GM23338 (cell line): Measurements from ENCODE around the gene CAMTA1. TPM values are rescaled to one million over a fixed set of nuclear protein-coding genes. Genes with fewer than 3 reads are reported as not detected.

Experiments
- ATAC-seq: fragments of 200-7000 bp; cut with Tn5 transposase; 3 replicates; pipeline ENCODE4 v1.9.1; 2020
- DNase-seq: peaks from one replicate; pipeline ENCODE4 v3.0.0-alpha.2; 2015; ENCODE audit warnings: low spot score
- H2AFZ ChIP-seq: fragments of 200-600 bp; sonication (generic); 2 replicates; pipeline ENCODE4 v1.8.0; 2016; ENCODE audit warnings: antibody characterized with exemption, mild to moderate bottlenecking, moderate library complexity
- H3F3A ChIP-seq: fragments of 200-600 bp; sonication (generic); replicated peaks from 2 replicates; pipeline ENCODE4 v1.8.0; 2017; ENCODE audit warnings: antibody characterized with exemption, mixed run types, low read depth
- H3K27ac ChIP-seq: fragments of 200-600 bp; sonication (generic); 2 replicates; pipeline ENCODE4 v1.6.1; 2016; ENCODE audit warnings: low read depth
- H3K27me3 ChIP-seq: fragments of 200-600 bp; sonication (generic); 2 replicates; pipeline ENCODE4 v1.8.0; 2016; ENCODE audit warnings: mild to moderate bottlenecking, mixed run types, moderate library complexity; ENCODE audit not compliant: insufficient read depth
- H3K36me3 ChIP-seq: fragments of 200-600 bp; sonication (generic); 2 replicates; pipeline ENCODE4 v1.8.0; 2016; ENCODE audit warnings: mild to moderate bottlenecking; ENCODE audit not compliant: insufficient read depth
- H3K4me1 ChIP-seq: fragments of 200-600 bp; sonication (generic); 2 replicates; pipeline ENCODE4 v1.8.0; 2016; ENCODE audit warnings: mild to moderate bottlenecking, moderate library complexity; ENCODE audit not compliant: insufficient read depth
- H3K4me2 ChIP-seq: fragments of 200-600 bp; sonication (generic); 2 replicates; pipeline ENCODE4 v1.7.1; 2017; ENCODE audit warnings: mixed run types
- H3K4me3 ChIP-seq: fragments of 200-600 bp; sonication (generic); 2 replicates; pipeline ENCODE4 v1.6.1; 2016; ENCODE audit warnings: mixed run types
- H3K79me2 ChIP-seq: fragments of 200-600 bp; sonication (generic); replicated peaks from 2 replicates; pipeline ENCODE4 v1.8.0; 2017; ENCODE audit warnings: mild to moderate bottlenecking; ENCODE audit not compliant: insufficient read depth
- H3K9me2 ChIP-seq: fragments of 200-600 bp; sonication (generic); 2 replicates; pipeline ENCODE4 v1.8.0; 2017; ENCODE audit not compliant: insufficient read depth
- H4K20me1 ChIP-seq: fragments of 200-600 bp; sonication (generic); replicated peaks from 2 replicates; pipeline ENCODE4 v1.8.0; 2017; ENCODE audit warnings: mild to moderate bottlenecking; ENCODE audit not compliant: insufficient read depth
- H3K27ac Mint-ChIP-seq: 2 replicates; pipeline ENCODE4 v1.8.0; 2020; ENCODE audit warnings: inconsistent platforms, mild to moderate bottlenecking, moderate library complexity, mixed read lengths
- H3K27me3 Mint-ChIP-seq: 3 replicates; pipeline ENCODE4 v1.8.0; 2022; ENCODE audit warnings: low read depth, mild to moderate bottlenecking, moderate library complexity, mixed read lengths, inconsistent platforms; ENCODE audit not compliant: insufficient read depth, poor library complexity
- H3K36me3 Mint-ChIP-seq: 3 replicates; pipeline ENCODE4 v1.8.0; 2021; ENCODE audit warnings: low read depth, mild to moderate bottlenecking, inconsistent platforms, moderate library complexity, mixed read lengths
- H3K4me1 Mint-ChIP-seq: 3 replicates; pipeline ENCODE4 v1.8.0; 2020; ENCODE audit warnings: mild to moderate bottlenecking, inconsistent platforms, mixed read lengths
- H3K4me3 Mint-ChIP-seq: 3 replicates; pipeline ENCODE4 v1.8.0; 2021; ENCODE audit warnings: moderate library complexity, mild to moderate bottlenecking, inconsistent platforms, mixed read lengths
- H3K9me3 Mint-ChIP-seq: 3 replicates; pipeline ENCODE4 v1.8.0; 2020; ENCODE audit warnings: moderate library complexity, mild to moderate bottlenecking, inconsistent platforms, mixed read lengths
- CREB1 ChIP-seq: fragments of 250-450 bp; sonication (Bioruptor Pico); IDR thresholded peaks from 2 replicates; pipeline ENCODE4 v1.5.0; 2020; ENCODE audit warnings: low read depth, mild to moderate bottlenecking, moderate library complexity
- EZH2 ChIP-seq: fragments of 200-600 bp; sonication (generic); IDR thresholded peaks from one replicate; pipeline ENCODE4 v1.8.0; 2017; ENCODE audit warnings: antibody characterized with exemption, mild to moderate bottlenecking, low read depth; ENCODE audit not compliant: unreplicated experiment
- JUNB ChIP-seq: IDR thresholded peaks from one replicate; pipeline ENCODE4 v1.6.1; 2016; ENCODE audit warnings: antibody characterized with exemption; ENCODE audit not compliant: unreplicated experiment
- STAT1 ChIP-seq: IDR thresholded peaks from one replicate; pipeline ENCODE4 v1.6.1; 2016; ENCODE audit warnings: antibody characterized with exemption; ENCODE audit not compliant: unreplicated experiment
- ZNF331 ChIP-seq: fragments of 250-450 bp; sonication (Bioruptor Pico); IDR thresholded peaks from 2 replicates; pipeline ENCODE4 v1.5.0; 2020; ENCODE audit warnings: low read depth, mild to moderate bottlenecking, moderate library complexity
- polyA plus RNA-seq: library from polyadenylated mRNA; unstranded; fragments of >200 nt; fragmentation: Nextera tagmentation; extraction: Ambion mirVana; gene quantifications from 2 replicates; pipeline ENCODE4 v1.2.1, GENCODE V29; 2016
- total RNA-seq: library from RNA; depleted of rRNA; stranded (reverse); fragments of >200 nt; shearing (Covaris generic); gene quantifications from 2 replicates; pipeline ENCODE4 v1.2.3, GENCODE V29; 2014
- TF ChIP-seq, protein P1 (sequence below): IDR thresholded peaks from 2 replicates; pipeline ENCODE4 v1.6.1; 2016; ENCODE audit warnings: antibody characterized with exemption
- TF ChIP-seq, protein P2 (sequence below): IDR thresholded peaks from one replicate; pipeline ENCODE4 v1.6.1; 2018; ENCODE audit warnings: antibody characterized with exemption; ENCODE audit not compliant: unreplicated experiment
- TF ChIP-seq, protein P3 (sequence below): fragments of 250-450 bp; sonication (Bioruptor Pico); IDR thresholded peaks from 2 replicates; pipeline ENCODE4 v1.5.0; 2020; ENCODE audit warnings: mild to moderate bottlenecking, moderate library complexity

Gene CAMTA1
- total and polyA plus RNA-seq, 2 experiments from 2014 or later: 115 to 519 TPM

DNA sequence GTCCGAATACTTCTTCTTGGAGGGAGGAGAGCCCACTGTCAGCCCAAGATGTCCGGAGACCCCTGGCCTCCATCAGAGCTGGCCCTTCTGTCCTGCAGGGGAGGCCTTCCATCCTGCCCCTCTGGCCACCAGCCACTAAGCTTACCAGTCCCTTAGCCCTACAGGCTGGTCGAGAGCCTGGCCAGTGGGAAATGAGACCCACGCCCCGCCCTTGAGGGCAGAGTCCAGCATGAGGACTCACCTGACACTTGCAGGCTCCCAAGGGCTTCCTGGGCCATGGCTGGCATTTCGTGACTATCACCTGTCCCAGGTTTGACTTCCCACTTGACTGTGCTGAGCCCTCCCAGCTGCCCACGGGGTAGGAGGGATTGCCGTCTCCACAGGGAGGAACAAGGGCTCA is 624.0 kb downstream of the CAMTA1 start:
- ATAC-seq (no peak), DNase-seq (no peak)
- Histone ChIP-seq H3K36me3 (no peaks in the 10 kb centered on the region), H3K4me2 (no peak overlapping the region), H3K4me3 (no peak overlapping the region), H4K20me1 (no peaks in the 10 kb centered on the region), H3F3A (no peaks in the 10 kb centered on the region), H3K27ac (no peak overlapping the region), H3K79me2 (no peaks in the 10 kb centered on the region), H3K27me3 (no peaks in the 10 kb centered on the region), H3K4me1 (no peaks in the 10 kb centered on the region; the same call in 1 of the 2 replicates), H3K9me2 (no peaks in the 10 kb centered on the region), H2AFZ (no peak overlapping the region)
- peaks cover 11% of the 10 kb centered on the region for H3K4me1 Mint-ChIP-seq
- H3K27ac Mint-ChIP-seq: no peak overlapping the region
- TF ChIP-seq, protein P1, sequence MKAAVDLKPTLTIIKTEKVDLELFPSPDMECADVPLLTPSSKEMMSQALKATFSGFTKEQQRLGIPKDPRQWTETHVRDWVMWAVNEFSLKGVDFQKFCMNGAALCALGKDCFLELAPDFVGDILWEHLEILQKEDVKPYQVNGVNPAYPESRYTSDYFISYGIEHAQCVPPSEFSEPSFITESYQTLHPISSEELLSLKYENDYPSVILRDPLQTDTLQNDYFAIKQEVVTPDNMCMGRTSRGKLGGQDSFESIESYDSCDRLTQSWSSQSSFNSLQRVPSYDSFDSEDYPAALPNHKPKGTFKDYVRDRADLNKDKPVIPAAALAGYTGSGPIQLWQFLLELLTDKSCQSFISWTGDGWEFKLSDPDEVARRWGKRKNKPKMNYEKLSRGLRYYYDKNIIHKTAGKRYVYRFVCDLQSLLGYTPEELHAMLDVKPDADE: no peak
- no peak for TF ChIP-seq ZNF331 (CRISPR knock-in tag)
- no peak for TF ChIP-seq CREB1 (CRISPR knock-in tag)
- TF ChIP-seq JUNB: no peak
- TF ChIP-seq, protein P2, sequence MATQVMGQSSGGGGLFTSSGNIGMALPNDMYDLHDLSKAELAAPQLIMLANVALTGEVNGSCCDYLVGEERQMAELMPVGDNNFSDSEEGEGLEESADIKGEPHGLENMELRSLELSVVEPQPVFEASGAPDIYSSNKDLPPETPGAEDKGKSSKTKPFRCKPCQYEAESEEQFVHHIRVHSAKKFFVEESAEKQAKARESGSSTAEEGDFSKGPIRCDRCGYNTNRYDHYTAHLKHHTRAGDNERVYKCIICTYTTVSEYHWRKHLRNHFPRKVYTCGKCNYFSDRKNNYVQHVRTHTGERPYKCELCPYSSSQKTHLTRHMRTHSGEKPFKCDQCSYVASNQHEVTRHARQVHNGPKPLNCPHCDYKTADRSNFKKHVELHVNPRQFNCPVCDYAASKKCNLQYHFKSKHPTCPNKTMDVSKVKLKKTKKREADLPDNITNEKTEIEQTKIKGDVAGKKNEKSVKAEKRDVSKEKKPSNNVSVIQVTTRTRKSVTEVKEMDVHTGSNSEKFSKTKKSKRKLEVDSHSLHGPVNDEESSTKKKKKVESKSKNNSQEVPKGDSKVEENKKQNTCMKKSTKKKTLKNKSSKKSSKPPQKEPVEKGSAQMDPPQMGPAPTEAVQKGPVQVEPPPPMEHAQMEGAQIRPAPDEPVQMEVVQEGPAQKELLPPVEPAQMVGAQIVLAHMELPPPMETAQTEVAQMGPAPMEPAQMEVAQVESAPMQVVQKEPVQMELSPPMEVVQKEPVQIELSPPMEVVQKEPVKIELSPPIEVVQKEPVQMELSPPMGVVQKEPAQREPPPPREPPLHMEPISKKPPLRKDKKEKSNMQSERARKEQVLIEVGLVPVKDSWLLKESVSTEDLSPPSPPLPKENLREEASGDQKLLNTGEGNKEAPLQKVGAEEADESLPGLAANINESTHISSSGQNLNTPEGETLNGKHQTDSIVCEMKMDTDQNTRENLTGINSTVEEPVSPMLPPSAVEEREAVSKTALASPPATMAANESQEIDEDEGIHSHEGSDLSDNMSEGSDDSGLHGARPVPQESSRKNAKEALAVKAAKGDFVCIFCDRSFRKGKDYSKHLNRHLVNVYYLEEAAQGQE: no peak
- H3K4me3 Mint-ChIP-seq: no peak overlapping the region
- no peaks in the 10 kb centered on the region for H3K9me3 Mint-ChIP-seq
- no peaks in the 10 kb centered on the region for H3K36me3 Mint-ChIP-seq
- H3K27me3 Mint-ChIP-seq: peaks cover 9% of the 10 kb centered on the region

DNA sequence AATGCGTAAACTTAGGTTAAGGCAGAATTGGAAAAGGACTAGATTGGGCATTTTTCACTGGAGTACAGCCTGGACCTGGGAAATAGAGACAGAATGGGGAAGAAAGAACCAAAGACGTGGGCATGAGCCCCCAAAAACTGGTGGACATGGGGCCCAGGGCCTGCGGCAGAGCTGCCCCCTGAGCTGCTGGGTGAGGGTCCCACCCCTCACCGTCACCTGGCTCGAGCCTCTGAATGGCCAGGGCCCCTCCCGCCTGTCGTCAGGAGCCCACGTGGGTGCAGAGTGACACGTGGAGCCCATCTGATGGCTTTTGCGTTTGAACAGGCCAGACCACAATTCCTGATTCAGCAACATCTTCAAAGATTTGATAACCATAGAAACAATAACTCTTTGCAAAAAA is 624.9 kb downstream of the CAMTA1 start:
- H3K4me1 Mint-ChIP-seq: peaks cover 11% of the 10 kb centered on the region
- DNase-seq (no peak), ATAC-seq (no peak)
- peaks cover 9% of the 10 kb centered on the region for H3K27me3 Mint-ChIP-seq
- Histone ChIP-seq H3F3A (no peaks in the 10 kb centered on the region), H3K9me2 (no peaks in the 10 kb centered on the region), H3K4me1 (no peaks in the 10 kb centered on the region), H3K4me3 (no peak overlapping the region), H3K79me2 (no peaks in the 10 kb centered on the region), H3K4me2 (no peak overlapping the region), H2AFZ (no peak overlapping the region), H3K27me3 (no peaks in the 10 kb centered on the region), H4K20me1 (no peaks in the 10 kb centered on the region), H3K27ac (no peak overlapping the region), H3K36me3 (no peaks in the 10 kb centered on the region)
- no peaks in the 10 kb centered on the region for H3K36me3 Mint-ChIP-seq
- no peak overlapping the region for H3K27ac Mint-ChIP-seq
- H3K9me3 Mint-ChIP-seq: no peaks in the 10 kb centered on the region; the same call in 2 of the 3 replicates
- H3K4me3 Mint-ChIP-seq: no peak overlapping the region
- TF ChIP-seq STAT1 (no peak), EZH2 (no peak)
- TF ChIP-seq, protein P3, sequence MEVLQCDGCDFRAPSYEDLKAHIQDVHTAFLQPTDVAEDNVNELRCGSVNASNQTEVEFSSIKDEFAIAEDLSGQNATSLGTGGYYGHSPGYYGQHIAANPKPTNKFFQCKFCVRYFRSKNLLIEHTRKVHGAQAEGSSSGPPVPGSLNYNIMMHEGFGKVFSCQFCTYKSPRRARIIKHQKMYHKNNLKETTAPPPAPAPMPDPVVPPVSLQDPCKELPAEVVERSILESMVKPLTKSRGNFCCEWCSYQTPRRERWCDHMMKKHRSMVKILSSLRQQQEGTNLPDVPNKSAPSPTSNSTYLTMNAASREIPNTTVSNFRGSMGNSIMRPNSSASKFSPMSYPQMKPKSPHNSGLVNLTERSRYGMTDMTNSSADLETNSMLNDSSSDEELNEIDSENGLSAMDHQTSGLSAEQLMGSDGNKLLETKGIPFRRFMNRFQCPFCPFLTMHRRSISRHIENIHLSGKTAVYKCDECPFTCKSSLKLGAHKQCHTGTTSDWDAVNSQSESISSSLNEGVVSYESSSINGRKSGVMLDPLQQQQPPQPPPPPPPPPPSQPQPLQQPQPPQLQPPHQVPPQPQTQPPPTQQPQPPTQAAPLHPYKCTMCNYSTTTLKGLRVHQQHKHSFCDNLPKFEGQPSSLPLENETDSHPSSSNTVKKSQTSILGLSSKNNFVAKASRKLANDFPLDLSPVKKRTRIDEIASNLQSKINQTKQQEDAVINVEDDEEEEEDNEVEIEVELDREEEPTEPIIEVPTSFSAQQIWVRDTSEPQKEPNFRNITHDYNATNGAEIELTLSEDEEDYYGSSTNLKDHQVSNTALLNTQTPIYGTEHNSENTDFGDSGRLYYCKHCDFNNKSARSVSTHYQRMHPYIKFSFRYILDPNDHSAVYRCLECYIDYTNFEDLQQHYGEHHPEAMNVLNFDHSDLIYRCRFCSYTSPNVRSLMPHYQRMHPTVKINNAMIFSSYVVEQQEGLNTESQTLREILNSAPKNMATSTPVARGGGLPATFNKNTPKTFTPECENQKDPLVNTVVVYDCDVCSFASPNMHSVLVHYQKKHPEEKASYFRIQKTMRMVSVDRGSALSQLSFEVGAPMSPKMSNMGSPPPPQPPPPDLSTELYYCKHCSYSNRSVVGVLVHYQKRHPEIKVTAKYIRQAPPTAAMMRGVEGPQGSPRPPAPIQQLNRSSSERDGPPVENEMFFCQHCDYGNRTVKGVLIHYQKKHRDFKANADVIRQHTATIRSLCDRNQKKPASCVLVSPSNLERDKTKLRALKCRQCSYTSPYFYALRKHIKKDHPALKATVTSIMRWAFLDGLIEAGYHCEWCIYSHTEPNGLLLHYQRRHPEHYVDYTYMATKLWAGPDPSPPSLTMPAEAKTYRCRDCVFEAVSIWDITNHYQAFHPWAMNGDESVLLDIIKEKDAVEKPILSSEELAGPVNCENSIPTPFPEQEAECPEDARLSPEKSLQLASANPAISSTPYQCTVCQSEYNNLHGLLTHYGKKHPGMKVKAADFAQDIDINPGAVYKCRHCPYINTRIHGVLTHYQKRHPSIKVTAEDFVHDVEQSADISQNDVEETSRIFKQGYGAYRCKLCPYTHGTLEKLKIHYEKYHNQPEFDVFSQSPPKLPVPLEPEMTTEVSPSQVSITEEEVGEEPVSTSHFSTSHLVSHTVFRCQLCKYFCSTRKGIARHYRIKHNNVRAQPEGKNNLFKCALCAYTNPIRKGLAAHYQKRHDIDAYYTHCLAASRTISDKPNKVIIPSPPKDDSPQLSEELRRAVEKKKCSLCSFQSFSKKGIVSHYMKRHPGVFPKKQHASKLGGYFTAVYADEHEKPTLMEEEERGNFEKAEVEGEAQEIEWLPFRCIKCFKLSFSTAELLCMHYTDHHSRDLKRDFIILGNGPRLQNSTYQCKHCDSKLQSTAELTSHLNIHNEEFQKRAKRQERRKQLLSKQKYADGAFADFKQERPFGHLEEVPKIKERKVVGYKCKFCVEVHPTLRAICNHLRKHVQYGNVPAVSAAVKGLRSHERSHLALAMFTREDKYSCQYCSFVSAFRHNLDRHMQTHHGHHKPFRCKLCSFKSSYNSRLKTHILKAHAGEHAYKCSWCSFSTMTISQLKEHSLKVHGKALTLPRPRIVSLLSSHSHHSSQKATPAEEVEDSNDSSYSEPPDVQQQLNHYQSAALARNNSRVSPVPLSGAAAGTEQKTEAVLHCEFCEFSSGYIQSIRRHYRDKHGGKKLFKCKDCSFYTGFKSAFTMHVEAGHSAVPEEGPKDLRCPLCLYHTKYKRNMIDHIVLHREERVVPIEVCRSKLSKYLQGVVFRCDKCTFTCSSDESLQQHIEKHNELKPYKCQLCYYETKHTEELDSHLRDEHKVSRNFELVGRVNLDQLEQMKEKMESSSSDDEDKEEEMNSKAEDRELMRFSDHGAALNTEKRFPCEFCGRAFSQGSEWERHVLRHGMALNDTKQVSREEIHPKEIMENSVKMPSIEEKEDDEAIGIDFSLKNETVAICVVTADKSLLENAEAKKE (CRISPR knock-in tag): no peak
